ENCODE results near the gene CDC16.

Gene CDC16

GRCh38 chr13:114304346-114305034, 69.8 kb downstream of the CDC16 start:
- no peak for FAIRE-seq

- no peak for FAIRE-seq
Measured at GRCh38 chr13:114309086-114309485, 74.4 kb downstream of the CDC16 start.

- no peak for FAIRE-seq
Measured at GRCh38 chr13:114309806-114310410, 75.2 kb downstream of the CDC16 start.

GRCh38 chr13:114310956-114311355, 76.3 kb downstream of the CDC16 start:
- FAIRE-seq, result no peak

- FAIRE-seq, result no peak
Measured at GRCh38 chr13:114311387-114311786, 76.7 kb downstream of the CDC16 start.

- FAIRE-seq, result no peak
Measured at GRCh38 chr13:114311908-114312307, 77.2 kb downstream of the CDC16 start.

GRCh38 chr13:114313061-114313860, 78.6 kb downstream of the CDC16 start:
- FAIRE-seq, result no peak

GRCh38 chr13:114314074-114314912, 79.6 kb downstream of the CDC16 start, which contains the start of gene CHAMP1:
Gene CHAMP1 (plus strand): TSS chr13:114314503. CDS start chr13:114323843, 9,340 bp downstream.
- no peak for FAIRE-seq

- no peak for FAIRE-seq
Measured at GRCh38 chr13:114315074-114315785, 80.5 kb downstream of the CDC16 start.

GRCh38 chr13:114318624-114319023, 83.9 kb downstream of the CDC16 start:
- FAIRE-seq, result no peak

GRCh38 chr13:114319441-114319913, 84.8 kb downstream of the CDC16 start:
- no peak for FAIRE-seq

- no peak for FAIRE-seq
Measured at GRCh38 chr13:114320065-114320464, 85.4 kb downstream of the CDC16 start.

GRCh38 chr13:114321256-114321655, 86.6 kb downstream of the CDC16 start:
- FAIRE-seq, result no peak
